AG04450 (cell line): Measurements from ENCODE around the gene MIEN1. TPM values are rescaled to one million over a fixed set of nuclear protein-coding genes. Genes with fewer than 3 reads are reported as not detected.
"Not testable (repeated sequence)": the region's sequence is repeated elsewhere in the genome, so short reads cannot be mapped to it uniquely, and the experiment has no call there.

Experiments
- CTCF ChIA-PET: fragments of 300-600, 350-600 bp; formaldehyde crosslinking; extraction: SDS; loops from one replicate; lab custom pipeline; 2022; ENCODE audit warnings: antibody characterized with exemption, inconsistent platforms; lab: Charles Lee
- POLR2A ChIA-PET: fragments of 350-600 bp; formaldehyde crosslinking; extraction: SDS; loops from one replicate; lab custom pipeline; 2021; ENCODE audit warnings: antibody characterized with exemption, inconsistent platforms; lab: Yijun Ruan, JAX
- DNase-seq: peaks from one replicate; pipeline ENCODE4 v3.0.0-alpha.2; 2011; ENCODE audit warnings: low read depth, low spot score
- H3K27ac ChIP-seq: one replicate; pipeline ENCODE4 v1.5.1; 2012; ENCODE audit warnings: low read depth, low read length, control low read depth
- H3K27me3 ChIP-seq: one replicate; pipeline ENCODE4 v1.6.0; 2012; ENCODE audit warnings: low read length; ENCODE audit not compliant: control insufficient read depth, insufficient read depth
- H3K4me3 ChIP-seq: 2 replicates; pipeline ENCODE4 v1.5.1; 2011; ENCODE audit warnings: mild to moderate bottlenecking, low read depth, low read length, control low read depth
- H3K9me3 ChIP-seq: 2 replicates; pipeline ENCODE4 v1.5.1; 2012; ENCODE audit warnings: low read length; ENCODE audit not compliant: control insufficient read depth, insufficient read depth
- polyA plus RNA-seq: library from polyadenylated mRNA; depleted of rRNA; stranded (reverse); fragments of >200 nt; gene quantifications from 2 replicates; pipeline ENCODE4 v1.2.3, GENCODE V29; 2011
- TF ChIP-seq, protein P1 (sequence below): IDR thresholded peaks from 2 replicates; pipeline ENCODE4 v1.5.1; 2011; ENCODE audit warnings: low read depth, low read length, control low read depth, inconsistent platforms

MIEN1 gene
- polyA plus RNA-seq, 1 experiment: 31.9 TPM

DNA sequence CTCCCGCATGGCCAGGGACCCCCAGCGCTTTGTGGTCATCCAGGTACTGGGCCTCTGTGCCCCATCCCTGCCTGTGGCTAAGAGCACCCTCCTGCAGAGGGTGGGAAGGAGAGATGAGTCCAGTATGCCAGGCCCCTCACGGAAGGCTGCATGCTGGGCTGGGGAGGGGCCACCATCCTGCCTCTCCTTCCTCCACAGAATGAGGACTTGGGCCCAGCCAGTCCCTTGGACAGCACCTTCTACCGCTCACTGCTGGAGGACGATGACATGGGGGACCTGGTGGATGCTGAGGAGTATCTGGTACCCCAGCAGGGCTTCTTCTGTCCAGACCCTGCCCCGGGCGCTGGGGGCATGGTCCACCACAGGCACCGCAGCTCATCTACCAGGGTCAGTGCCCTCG, 3.7 kb downstream of the MIEN1 start:
- CTCF ChIA-PET: no interaction called here
- H3K9me3 ChIP-seq: no peaks in the 10 kb centered on the region; the same call in 1 of the 2 replicates
- TF ChIP-seq, protein P1, sequence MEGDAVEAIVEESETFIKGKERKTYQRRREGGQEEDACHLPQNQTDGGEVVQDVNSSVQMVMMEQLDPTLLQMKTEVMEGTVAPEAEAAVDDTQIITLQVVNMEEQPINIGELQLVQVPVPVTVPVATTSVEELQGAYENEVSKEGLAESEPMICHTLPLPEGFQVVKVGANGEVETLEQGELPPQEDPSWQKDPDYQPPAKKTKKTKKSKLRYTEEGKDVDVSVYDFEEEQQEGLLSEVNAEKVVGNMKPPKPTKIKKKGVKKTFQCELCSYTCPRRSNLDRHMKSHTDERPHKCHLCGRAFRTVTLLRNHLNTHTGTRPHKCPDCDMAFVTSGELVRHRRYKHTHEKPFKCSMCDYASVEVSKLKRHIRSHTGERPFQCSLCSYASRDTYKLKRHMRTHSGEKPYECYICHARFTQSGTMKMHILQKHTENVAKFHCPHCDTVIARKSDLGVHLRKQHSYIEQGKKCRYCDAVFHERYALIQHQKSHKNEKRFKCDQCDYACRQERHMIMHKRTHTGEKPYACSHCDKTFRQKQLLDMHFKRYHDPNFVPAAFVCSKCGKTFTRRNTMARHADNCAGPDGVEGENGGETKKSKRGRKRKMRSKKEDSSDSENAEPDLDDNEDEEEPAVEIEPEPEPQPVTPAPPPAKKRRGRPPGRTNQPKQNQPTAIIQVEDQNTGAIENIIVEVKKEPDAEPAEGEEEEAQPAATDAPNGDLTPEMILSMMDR: no peak
- DNase-seq: no peak
- H3K4me3 ChIP-seq: no peak overlapping the region
- POLR2A ChIA-PET: no interaction called here
- H3K27ac ChIP-seq: no peak overlapping the region
- H3K27me3 ChIP-seq: no peaks in the 10 kb centered on the region

DNA sequence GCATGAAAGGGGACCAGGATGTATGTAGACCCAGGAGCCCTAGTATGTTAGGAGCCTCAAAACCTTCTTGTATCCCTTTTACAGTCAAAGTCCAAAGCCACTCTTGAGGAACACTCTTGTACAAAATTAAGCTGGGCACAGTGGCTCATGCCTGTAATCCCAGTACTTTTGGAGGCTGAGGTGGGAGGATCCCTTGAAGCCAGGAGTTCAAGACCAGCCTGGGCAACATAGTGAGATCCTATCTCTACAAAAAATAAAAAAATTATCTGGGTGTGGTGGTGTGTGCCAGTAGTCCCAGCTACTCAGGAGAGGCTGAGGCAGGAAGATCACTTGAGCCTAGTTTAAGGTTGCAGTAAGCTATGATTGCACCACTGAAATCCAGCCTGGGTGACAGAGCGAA, 4.4 kb downstream of the MIEN1 start:
- H3K9me3 ChIP-seq, H3K27me3 ChIP-seq, POLR2A ChIA-PET, H3K27ac ChIP-seq, CTCF ChIA-PET, H3K4me3 ChIP-seq, DNase-seq: not testable (repeated sequence)

DNA sequence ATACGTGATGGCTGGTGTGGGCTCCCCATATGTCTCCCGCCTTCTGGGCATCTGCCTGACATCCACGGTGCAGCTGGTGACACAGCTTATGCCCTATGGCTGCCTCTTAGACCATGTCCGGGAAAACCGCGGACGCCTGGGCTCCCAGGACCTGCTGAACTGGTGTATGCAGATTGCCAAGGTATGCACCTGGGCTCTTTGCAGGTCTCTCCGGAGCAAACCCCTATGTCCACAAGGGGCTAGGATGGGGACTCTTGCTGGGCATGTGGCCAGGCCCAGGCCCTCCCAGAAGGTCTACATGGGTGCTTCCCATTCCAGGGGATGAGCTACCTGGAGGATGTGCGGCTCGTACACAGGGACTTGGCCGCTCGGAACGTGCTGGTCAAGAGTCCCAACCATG, 5.6 kb downstream of the MIEN1 start:
- no peak overlapping the region for H3K4me3 ChIP-seq
- TF ChIP-seq, protein P1: no peak
- no peak overlapping the region for H3K27ac ChIP-seq
- H3K27me3 ChIP-seq: no peaks in the 10 kb centered on the region
- POLR2A ChIA-PET: no interaction called here
- CTCF ChIA-PET: no interaction called here
- no peak for DNase-seq
- H3K9me3 ChIP-seq: no peaks in the 10 kb centered on the region; the same call in 1 of the 2 replicates

DNA sequence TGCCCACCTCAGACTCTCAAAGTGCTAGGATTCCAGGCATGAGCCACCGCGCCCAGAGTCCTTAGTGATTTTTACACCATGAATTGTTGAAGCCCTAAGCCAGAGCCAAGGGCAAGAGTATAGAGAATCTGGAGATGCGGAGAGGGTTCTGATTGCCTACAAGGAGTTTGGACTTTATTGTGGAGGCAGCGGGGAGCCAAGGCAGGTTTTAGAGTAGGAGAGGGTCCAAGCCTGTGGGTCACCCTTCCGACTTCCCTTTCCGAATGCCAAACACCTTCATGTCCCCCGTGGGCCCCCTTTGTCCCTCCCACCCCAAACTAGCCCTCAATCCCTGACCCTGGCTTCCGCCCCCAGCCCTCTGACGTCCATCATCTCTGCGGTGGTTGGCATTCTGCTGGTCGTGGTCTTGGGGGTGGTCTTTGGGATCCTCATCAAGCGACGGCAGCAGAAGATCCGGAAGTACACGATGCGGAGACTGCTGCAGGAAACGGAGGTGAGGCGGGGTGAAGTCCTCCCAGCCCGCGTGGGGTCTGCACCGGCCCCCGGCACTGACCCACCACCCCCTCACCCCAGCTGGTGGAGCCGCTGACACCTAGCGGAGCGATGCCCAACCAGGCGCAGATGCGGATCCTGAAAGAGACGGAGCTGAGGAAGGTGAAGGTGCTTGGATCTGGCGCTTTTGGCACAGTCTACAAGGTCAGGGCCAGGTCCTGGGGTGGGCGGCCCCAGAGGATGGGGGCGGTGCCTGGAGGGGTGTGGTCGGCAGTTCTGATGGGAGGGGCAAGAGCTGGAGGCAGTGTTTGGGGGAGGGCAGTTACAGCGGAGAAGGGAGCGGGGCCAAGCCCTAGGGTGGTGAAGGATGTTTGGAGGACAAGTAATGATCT, 7.1 kb downstream of the MIEN1 start:
- ChIA-PET CTCF (interaction anchor here (1.1 kb wide), 1 partner anchor 23 kb away, joined by 3 read pairs; the partner anchor contains the start of gene ERBB2), POLR2A (no interaction called here)
- no peak overlapping the region for H3K27ac ChIP-seq
- no peaks in the 10 kb centered on the region; the same call in 1 of the 2 replicates for H3K9me3 ChIP-seq
- no peak for DNase-seq
- H3K4me3 ChIP-seq: no peak overlapping the region
- H3K27me3 ChIP-seq: no peaks in the 10 kb centered on the region
- TF ChIP-seq, protein P1: no peak

DNA sequence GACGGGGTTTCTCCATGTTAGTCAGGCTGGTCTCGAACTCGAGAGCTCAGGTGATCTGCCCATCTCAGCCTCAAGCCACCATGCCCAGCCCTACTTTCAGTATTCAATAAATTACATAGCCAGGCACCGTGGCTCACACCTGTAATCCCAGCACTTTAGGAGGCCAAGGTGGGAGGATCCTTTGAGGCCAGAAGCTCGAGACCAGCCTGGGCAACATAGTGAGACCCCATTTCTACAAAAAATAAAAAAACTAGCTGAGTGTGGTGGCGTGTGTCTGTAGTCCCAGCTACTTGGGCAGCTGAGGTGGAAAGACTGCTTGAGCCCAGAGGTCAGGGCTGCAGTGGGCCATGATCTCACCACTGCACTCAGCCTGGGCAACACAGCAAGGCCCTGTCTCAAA, 8.2 kb downstream of the MIEN1 start:
- H3K27me3 ChIP-seq: no peaks in the 10 kb centered on the region
- H3K27ac ChIP-seq: no peak overlapping the region
- no peak for DNase-seq
- POLR2A ChIA-PET: no interaction called here
- CTCF ChIA-PET: interaction anchor here (1.1 kb wide), 1 partner anchor 22 kb away, joined by 3 read pairs; the partner anchor contains the start of gene ERBB2
- no peaks in the 10 kb centered on the region; the same call in 1 of the 2 replicates for H3K9me3 ChIP-seq
- H3K4me3 ChIP-seq: no peak overlapping the region
- TF ChIP-seq, protein P1: no peak
